ENCODE results near the gene GLB1L.

DNA sequence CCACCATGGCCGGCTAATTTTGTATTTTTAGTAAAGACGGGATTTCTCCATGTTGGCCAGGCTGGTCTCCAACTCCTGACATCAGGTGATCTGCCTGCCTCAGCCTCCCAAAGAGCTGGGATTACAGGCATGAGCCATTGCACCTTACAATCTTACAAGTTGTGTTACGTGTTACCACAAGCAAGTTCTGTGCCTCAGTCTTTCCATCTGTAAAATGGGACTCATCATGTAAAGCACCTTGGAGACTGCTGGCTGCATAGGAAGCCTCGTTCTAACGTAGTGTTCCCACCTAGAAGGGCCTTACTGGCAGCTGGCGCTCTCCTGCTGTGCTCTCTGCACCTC lies 43.9 kb upstream of the GLB1L start:
- TF ChIP-seq CTCF (IDR thresholded peaks at IDR 0.05) (no peak), POLR2A (IDR thresholded peaks at IDR 0.05) (no peak), POLR2AphosphoS5 (IDR thresholded peaks at IDR 0.05) (no peak)
